Measurements from ENCODE around the gene DLGAP3. TPM values are rescaled to one million over a fixed set of nuclear protein-coding genes. Genes with fewer than 3 reads are reported as not detected.

DLGAP3 gene
- total and polyA plus RNA-seq, 2 of the 13 experiments (the other 11 are each of a cell fraction or from before 2014, with no cell fraction given): 0.03 to 0.04 TPM

DNA sequence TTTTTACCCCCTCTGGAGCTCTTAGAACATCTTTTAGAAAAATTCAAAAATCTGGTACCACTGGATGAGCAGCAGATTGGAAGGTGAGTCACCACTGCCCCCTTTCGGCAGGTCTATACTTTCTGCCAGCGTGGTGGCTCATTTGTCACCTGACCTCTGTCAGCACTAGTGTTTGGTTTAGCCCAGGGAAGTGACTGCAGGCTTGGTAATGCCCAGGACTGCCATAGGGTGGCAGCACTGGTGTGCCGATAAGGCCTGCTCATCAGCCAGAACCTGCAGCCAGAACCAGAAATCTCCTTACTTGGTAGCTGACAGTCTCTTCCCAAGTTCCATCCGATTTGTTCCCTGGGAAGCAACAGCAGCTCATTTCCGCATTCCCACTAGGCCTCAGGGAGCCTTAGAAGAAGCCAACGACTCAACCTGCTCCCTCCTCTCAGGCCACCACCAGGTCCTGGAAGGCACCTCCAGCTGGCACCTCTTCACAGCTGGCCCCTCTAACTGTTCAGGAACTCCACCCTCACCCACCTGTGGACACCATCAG lies 76.7 kb downstream of the DLGAP3 start (continued):
- TF ChIP-seq ZNF232 (CRISPR knock-in tag; IDR thresholded peaks at IDR 0.05; ENCODE audit: borderline replicate concordance): no peak
- no peak for TF ChIP-seq NFIB (CRISPR knock-in tag; IDR thresholded peaks at IDR 0.05; ENCODE audit: borderline replicate concordance)
- no peak for TF ChIP-seq EP300 (IDR thresholded peaks at IDR 0.05; ENCODE audit: low read depth in 2 of 2, low read length in 2 of 2)
- no peak for TF ChIP-seq EP300 (CRISPR knock-in tag; IDR thresholded peaks at IDR 0.05; ENCODE audit: borderline replicate concordance)
- TF ChIP-seq ESRRA (CRISPR knock-in tag; IDR thresholded peaks at IDR 0.05; ENCODE audit: low read depth): no peak
- TF ChIP-seq KLF16 (CRISPR knock-in tag; IDR thresholded peaks at IDR 0.05): 0 out of 4 replicates have a peak, but pooled peaks of 1 of the 2 experiments have one; percentile 37
- TF ChIP-seq MYNN (CRISPR knock-in tag; IDR thresholded peaks at IDR 0.05; ENCODE audit: low read depth): no peak
- 0 out of 2 replicates have a peak, but pooled peaks have one; percentile 30 for TF ChIP-seq SSRP1 (CRISPR knock-in tag; IDR thresholded peaks at IDR 0.05)

DNA sequence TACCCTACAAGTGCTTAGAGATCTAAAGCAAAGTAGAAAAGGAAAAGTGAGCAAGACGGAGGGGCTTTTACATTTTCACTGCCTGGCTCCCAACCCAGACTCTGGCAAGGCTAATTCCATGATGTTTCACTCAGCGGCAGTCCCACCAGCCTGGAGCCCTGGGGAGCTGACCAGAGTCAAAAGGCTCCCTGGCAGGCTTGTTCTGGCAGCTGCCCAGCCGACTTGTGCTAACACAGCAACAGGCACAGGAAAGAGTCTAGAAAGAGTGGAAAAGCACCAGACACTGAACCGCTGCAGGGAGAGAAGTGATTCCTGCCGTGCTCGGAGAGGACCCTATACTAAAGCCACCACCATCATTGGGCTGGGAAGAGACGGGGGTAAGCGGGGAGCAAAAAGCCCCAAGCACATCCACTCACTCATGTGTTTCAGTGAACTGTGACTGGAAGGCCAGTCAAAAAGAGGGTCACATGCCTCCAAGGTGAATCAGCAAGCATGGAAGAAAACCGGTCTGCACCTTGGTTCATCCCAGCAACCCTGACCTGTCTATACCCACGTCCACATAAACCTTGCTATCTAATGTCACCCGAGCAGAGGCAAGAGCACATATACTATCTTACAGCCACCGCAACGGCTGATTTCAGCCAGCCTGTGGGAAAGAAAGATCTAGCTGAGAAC lies 77.9 kb downstream of the DLGAP3 start:
- no peak overlapping the region for H2AFZ ChIP-seq (ENCODE audit: low read length)
- H3K9ac ChIP-seq (ENCODE audit: insufficient read depth, low read depth, low read length): no peak overlapping the region
- H3K27me3 ChIP-seq (ENCODE audit: control insufficient read depth in 1 of 2, insufficient read depth in 2 of 2, low read length in 2 of 2): no peaks in the 10 kb centered on the region
- H3K4me2 ChIP-seq (ENCODE audit: low read depth, low read length): no peak overlapping the region
- POLR2A ChIA-PET: no interaction called here
- peaks cover 9 to 20% of the 10 kb centered on the region in 2 experiments for H3K36me3 ChIP-seq (replicated peaks in 1 of 2; ENCODE audit: control insufficient read depth in 1 of 2, insufficient read depth in 2 of 2, low read length in 2 of 2)
- no TSS peak for BruUV-seq (replicated peaks)
- in situ Hi-C loops (cut with HindIII; ENCODE audit: extremely low pct_ligation_motif_present, low pct_unique_long_range_greater_than_20kb) (loop anchor here (5.0 kb wide), 1 partner anchor 64 kb away; no protein-coding TSS in a partner anchor), intact Hi-C loops (cut with micrococcal nuclease; ENCODE audit: unreplicated experiment) (loop anchor here (1.0 to 2.0 kb wide), 2 partner anchors 15 to 65 kb away; no protein-coding TSS in a partner anchor)
- H3K4me1 ChIP-seq (ENCODE audit: insufficient read depth, low read length): peaks cover 14% of the 10 kb centered on the region
- no peak for FAIRE-seq
- TF ChIP-seq FLYWCH1 (CRISPR knock-in tag; IDR thresholded peaks at IDR 0.05) (no peak), ZNF550 (CRISPR knock-in tag; IDR thresholded peaks at IDR 0.05; ENCODE audit: borderline replicate concordance) (no peak), MAF1 (CRISPR knock-in tag; IDR thresholded peaks at IDR 0.05; ENCODE audit: borderline replicate concordance) (no peak), ZNF20 (CRISPR knock-in tag; IDR thresholded peaks at IDR 0.05) (no peak)
- TF ChIP-seq, protein P1, sequence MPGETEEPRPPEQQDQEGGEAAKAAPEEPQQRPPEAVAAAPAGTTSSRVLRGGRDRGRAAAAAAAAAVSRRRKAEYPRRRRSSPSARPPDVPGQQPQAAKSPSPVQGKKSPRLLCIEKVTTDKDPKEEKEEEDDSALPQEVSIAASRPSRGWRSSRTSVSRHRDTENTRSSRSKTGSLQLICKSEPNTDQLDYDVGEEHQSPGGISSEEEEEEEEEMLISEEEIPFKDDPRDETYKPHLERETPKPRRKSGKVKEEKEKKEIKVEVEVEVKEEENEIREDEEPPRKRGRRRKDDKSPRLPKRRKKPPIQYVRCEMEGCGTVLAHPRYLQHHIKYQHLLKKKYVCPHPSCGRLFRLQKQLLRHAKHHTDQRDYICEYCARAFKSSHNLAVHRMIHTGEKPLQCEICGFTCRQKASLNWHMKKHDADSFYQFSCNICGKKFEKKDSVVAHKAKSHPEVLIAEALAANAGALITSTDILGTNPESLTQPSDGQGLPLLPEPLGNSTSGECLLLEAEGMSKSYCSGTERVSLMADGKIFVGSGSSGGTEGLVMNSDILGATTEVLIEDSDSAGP (CRISPR knock-in tag; IDR thresholded peaks at IDR 0.05; ENCODE audit: borderline replicate concordance): no peak
- TF ChIP-seq, protein P2, sequence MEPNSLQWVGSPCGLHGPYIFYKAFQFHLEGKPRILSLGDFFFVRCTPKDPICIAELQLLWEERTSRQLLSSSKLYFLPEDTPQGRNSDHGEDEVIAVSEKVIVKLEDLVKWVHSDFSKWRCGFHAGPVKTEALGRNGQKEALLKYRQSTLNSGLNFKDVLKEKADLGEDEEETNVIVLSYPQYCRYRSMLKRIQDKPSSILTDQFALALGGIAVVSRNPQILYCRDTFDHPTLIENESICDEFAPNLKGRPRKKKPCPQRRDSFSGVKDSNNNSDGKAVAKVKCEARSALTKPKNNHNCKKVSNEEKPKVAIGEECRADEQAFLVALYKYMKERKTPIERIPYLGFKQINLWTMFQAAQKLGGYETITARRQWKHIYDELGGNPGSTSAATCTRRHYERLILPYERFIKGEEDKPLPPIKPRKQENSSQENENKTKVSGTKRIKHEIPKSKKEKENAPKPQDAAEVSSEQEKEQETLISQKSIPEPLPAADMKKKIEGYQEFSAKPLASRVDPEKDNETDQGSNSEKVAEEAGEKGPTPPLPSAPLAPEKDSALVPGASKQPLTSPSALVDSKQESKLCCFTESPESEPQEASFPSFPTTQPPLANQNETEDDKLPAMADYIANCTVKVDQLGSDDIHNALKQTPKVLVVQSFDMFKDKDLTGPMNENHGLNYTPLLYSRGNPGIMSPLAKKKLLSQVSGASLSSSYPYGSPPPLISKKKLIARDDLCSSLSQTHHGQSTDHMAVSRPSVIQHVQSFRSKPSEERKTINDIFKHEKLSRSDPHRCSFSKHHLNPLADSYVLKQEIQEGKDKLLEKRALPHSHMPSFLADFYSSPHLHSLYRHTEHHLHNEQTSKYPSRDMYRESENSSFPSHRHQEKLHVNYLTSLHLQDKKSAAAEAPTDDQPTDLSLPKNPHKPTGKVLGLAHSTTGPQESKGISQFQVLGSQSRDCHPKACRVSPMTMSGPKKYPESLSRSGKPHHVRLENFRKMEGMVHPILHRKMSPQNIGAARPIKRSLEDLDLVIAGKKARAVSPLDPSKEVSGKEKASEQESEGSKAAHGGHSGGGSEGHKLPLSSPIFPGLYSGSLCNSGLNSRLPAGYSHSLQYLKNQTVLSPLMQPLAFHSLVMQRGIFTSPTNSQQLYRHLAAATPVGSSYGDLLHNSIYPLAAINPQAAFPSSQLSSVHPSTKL (CRISPR knock-in tag; IDR thresholded peaks at IDR 0.05): no peak
- H3K4me3 ChIP-seq (replicated peaks in 1 of 3; ENCODE audit: insufficient read depth in 1 of 3, low read depth in 2 of 3, low read length in 3 of 3): no peak overlapping the region
- DNase-seq (ENCODE audit: low spot score): no peak
- WGBS (ENCODE audit: low lambda C conversion rate): 92% methylated on average over 12 of the region's 13 CpGs
- H4K20me1 ChIP-seq (ENCODE audit: insufficient read depth, low read length): no peaks in the 10 kb centered on the region; the same call in 1 of the 2 replicates
- H3K27ac ChIP-seq (ENCODE audit: extremely low read length, insufficient read depth, low read length): no peak overlapping the region
- H3K9me3 ChIP-seq (ENCODE audit: low read length): no peaks in the 10 kb centered on the region
- ATAC-seq: no peak
- H3K79me2 ChIP-seq (ENCODE audit: insufficient read depth, low read length): peaks cover 1% of the 10 kb centered on the region
- CTCF ChIA-PET (ENCODE audit: low intra/inter-chr PET ratio, low total read pairs): interaction anchor here (1.7 to 4.1 kb wide), 2 partner anchors 26 to 64 kb away, joined by 9 to 81 read pairs; no protein-coding TSS in a partner anchor

All from HepG2 (cell line).